ENCODE data around the gene FAM169A.
"Not testable (repeated sequence)": the region's sequence is repeated elsewhere in the genome, so short reads cannot be mapped to it uniquely, and the experiment has no call there.

DNA sequence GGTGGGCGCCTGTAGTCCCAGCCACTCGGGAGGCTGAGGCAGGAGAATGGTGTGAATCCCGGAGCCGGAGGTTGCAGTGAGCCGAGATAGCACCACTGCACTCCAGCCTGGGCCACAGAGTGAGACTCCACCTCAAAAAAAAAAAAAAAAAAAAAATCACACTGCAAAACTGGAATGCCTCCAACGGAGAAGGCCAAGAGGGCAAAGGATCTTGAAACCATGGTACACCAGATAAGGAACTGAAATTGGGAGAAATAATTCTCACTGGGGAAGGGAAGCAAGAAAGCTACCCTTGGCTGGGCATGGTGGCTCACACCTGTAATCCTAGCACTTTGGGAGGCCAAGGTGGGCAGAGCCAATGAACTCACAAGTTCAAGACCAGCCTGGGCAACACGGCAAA lies 9.2 kb downstream of the FAM169A start:
- TF ChIP-seq, protein P1, sequence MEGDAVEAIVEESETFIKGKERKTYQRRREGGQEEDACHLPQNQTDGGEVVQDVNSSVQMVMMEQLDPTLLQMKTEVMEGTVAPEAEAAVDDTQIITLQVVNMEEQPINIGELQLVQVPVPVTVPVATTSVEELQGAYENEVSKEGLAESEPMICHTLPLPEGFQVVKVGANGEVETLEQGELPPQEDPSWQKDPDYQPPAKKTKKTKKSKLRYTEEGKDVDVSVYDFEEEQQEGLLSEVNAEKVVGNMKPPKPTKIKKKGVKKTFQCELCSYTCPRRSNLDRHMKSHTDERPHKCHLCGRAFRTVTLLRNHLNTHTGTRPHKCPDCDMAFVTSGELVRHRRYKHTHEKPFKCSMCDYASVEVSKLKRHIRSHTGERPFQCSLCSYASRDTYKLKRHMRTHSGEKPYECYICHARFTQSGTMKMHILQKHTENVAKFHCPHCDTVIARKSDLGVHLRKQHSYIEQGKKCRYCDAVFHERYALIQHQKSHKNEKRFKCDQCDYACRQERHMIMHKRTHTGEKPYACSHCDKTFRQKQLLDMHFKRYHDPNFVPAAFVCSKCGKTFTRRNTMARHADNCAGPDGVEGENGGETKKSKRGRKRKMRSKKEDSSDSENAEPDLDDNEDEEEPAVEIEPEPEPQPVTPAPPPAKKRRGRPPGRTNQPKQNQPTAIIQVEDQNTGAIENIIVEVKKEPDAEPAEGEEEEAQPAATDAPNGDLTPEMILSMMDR (IDR thresholded peaks at IDR 0.05): not testable (repeated sequence)
- not testable (repeated sequence) for TF ChIP-seq POLR2A (IDR thresholded peaks at IDR 0.05)
